NCI-H2196 (cell line): ENCODE measurements around the gene L3MBTL3.
"Not testable (repeated sequence)": the region's sequence is repeated elsewhere in the genome, so short reads cannot be mapped to it uniquely, and the experiment has no call there.

Source experiments
- DNase-seq: peaks from one replicate; lab custom pipeline; 2025; ENCODE audit not compliant: unreplicated experiment; lab: John Stamatoyannopoulos, UW

Gene L3MBTL3

DNA sequence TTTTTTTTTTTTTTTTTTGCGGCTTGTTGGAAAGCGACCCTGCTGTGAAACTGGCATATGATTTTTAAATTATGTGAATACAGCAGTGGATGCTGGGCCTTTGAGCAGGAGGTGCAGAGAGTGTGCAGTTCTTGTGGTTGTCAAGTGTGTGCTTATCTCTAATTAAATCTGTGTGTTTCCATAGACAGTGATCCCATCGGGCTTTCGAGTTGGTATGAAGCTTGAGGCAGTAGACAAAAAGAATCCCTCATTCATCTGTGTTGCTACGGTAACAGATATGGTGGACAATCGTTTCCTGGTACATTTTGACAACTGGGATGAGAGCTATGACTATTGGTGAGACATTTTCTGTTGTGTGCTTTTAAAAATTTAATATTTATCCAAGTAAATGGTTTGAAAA, 52.4 kb downstream of the L3MBTL3 start:
- DNase-seq = no peak

DNA sequence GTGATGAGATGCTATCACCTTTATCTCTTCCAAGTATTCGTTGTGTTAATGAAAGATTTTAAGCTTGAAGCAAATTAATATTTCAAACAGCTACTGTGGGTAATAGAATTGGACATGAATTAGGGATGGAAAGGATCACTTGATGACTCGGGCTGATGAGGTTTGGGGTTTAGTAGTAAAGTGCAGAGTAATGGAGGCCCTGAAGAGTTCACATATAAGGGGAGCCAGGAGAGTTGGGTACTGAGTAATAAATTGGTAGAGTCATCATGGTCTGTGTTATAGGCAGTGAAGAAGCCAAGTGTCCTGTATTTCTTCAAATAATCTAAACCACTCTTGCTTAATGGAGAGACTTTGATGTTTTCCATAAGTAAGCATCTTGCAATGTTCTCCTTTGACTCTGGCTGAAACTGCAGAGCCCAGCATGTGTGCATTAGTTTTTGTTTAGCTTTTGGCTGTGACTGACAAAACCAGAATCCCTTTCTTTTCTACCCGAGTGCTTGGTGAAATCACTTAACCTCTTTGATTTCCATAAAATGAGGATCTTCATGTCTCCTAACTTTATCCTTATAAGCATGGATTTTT, 57.6 kb downstream of the L3MBTL3 start:
- no peak for DNase-seq

DNA sequence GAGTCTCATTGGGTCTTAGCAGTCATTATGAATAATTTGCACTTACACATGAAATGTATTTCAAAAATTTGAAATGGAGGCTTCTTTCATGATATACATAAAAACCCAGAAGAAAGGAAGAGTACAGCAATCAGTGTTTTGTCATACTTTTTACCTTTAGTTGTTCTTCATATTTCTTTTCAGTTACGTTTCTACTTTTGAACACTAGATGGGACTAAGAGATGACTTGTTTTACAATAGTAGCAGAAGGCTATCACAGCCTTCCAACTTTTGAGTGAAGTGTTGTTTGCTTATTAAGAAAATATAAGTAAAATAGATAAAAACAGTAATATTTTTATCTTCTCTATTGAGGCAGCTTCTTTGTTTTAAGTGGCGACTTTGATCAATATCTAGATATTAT, 58.1 kb downstream of the L3MBTL3 start:
- DNase-seq = no peak

DNA sequence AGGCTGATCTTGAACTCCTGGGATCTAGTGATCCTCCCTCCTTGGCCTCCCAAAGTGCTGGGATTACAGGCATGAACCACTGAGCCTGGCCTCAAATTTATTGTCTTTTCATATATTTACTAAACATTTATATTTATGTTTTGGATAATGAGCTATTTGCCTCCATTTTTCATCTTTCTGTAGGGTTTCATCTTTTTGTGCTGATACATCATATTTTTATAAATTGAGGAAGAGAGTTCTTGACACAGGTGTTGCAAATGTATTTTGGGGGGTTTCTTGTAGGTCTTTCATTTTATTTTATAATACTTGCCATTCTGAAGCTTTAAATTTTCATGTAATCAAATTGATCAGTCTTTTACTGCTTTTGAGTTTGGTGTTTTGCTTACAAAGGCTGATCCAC, 72.4 kb downstream of the L3MBTL3 start:
- DNase-seq = no peak

DNA sequence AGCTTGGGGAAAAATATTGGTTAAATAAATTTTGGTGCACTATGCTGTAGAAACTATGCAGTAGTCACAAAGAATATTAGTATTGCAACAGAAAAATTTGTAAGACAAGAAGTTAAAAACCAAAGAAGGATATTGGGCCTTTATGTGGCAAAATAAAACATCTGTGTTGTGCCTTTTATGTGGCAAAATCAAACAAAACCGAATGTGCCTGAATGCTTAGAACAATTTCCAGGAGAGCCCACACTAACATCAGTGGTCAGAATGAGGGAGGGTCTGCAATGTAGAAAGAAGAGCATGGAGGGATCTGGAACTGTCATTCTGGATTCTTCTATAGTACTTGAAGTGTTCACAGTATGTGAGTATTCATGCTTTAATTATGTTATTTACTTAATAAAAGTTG, 75.2 kb downstream of the L3MBTL3 start:
- no peak for DNase-seq

DNA sequence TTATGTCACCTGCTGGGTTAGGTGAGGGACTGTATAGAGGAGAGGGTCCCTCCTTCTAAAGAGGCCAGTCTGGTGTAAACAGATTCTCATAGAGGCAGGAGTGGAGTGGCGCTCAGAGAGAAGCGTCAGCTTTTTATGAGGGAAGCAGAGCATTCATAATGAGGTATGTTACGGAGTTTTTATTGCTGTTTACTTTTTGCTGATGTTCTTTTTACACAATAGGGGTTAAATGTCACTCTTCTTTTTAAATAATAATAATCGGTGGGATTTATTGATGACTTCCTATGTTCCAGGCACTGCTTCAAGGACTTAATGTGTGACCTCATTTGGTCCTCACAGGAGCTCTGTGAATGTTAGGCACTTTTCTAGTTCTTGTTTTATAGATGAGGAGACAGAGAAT, 79.9 kb downstream of the L3MBTL3 start:
- no peak for DNase-seq

DNA sequence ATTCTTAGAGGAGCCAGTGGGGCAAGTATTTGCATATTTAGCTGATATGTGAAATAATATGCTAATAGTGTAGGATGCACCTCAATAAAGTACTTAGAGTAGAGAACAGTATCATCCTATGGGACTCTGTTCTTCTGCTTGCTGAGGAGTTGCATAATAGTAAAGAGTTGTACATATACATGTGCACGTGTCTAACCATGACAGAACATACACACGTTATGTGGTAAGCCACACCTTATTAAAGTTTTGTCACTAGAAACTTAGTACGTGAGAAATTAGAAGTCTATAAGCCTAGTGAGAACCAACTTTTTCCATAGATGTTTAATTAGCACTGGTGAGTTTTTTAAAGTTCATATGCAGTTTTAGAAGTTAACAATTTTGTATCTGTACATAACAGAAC, 80.7 kb downstream of the L3MBTL3 start:
- no peak for DNase-seq

DNA sequence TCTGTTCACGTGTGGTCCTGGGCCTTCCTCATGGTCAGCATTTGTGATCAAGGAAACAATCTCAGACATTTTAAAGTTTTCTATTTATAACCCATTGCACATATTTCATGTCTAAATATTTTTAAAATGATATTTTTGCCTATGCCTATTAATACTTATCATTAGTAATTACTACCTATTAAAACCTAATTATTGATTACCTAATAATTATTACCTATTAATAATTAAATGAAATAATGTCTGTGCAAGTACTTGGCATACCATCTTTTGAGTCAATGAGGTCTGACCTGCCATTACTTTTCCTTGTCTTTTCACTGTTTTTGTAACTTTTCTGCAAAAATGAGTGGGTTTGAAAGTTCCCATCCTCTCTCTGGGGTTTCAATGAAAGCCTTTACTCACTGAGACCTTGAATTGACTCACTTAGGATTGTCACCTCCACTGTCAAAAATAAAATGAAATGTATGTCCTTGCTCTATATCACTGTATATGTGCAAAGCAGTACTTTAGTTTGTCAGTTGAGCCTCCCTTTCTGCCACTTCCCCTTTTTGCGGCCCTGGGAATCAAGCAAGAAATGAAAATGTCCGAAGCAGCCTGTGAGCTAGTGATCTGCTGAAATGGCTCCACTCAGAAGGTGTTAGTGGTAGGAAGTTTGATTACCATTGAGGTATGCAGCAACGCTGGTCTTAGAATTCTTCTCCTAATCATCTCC, 87.8 kb downstream of the L3MBTL3 start:
- DNase-seq = no peak

DNA sequence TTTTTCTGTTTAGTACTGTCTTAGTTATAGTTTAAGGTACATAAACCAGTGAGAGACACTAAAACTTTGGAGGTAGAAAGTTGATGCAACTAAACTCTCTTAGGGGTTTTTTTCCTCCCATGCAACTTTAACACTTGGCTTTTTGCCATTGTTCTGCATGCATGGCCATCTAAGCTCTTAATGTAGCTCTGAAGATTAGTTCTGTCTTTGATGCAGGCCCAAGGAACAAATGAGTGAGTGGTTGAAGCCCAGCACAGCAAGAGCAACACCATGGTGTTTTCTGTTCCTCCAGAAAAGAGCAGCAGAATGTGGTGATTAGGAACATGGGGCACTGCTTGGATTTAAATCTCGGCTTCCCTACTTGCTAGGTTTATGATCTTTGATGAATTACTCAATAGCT, 89.3 kb downstream of the L3MBTL3 start:
- DNase-seq = no peak

DNA sequence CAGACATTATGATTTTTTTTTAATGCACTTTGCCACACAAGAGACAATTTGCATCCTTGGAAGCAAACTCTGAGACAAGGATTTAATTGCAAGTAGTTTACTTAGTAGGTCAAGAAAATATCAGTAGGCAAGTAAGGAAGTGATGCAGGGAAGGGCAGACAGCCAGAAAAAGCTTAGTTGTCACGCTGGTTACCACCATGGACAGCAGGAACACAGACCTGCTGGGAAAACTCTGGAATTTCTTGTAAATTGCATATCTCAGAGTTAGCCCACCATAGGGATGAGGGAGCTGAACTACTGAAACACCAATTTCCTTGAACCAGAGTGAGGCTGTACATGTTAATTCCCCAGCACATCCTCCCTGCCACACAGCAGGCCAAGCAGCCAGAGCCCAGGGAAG, 92.7 kb downstream of the L3MBTL3 start:
- DNase-seq = no peak

DNA sequence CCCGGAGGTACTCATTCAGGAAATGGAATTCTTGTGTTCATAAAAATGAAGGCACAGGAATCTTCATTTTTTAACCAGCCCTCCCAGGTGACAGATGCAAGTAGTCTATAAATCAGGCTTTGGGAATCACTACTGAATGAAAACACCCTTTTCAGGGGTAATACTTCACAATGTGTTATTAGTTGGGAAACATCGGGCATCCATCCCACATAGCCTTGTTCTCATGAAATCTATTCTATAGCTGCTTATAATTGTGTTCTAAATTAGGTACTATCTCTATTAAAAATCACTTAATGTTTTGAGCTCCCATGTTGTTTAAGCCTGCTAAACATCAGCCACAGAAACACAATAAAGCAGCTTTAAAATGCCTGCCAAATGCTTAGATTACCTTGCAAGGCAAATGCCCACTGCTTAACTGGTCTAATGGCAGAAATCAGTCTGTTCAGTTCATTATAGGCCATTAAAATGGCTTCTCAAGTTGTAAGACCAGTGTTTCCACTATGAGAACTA, 94.9 kb downstream of the L3MBTL3 start:
- DNase-seq = no peak

DNA sequence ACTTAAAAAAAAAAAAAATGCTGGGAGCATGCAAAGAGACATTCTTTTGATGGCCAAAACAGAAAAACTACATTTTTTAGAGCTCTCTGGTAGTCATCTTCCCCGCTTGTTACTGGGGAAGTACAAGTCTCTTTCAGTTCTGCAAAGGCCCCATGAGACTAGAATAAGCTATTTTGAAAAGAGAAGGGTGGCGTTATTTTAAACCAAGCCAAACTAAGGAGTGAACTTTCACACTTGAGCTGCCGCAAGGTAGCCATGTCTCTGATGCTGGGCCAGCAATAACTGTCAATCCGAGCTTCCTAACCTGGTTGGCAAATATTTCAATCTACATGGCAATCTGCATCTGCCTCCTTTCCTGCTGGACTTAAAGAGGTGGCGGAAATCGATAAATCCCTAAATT, 96.7 kb downstream of the L3MBTL3 start:
- DNase-seq = no peak

DNA sequence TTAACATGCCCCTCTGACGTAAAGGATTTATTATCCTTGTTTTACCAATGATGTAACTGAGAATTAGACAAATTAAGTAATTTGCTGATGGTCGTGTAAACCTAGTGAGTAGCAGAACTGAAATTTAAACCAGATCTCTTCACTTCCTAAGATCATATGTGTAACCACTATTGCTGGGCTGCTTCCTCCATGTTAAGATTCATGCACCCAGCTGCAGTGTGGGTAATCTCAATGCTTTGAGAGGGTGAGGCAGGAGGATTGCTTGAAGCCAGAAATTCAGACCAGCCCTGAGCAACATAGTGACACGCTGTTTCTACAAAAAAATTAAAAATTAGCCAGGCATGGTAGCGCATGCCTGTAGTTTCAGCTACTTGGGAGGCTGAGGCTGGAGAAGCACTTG, 97.9 kb downstream of the L3MBTL3 start:
- no peak for DNase-seq

DNA sequence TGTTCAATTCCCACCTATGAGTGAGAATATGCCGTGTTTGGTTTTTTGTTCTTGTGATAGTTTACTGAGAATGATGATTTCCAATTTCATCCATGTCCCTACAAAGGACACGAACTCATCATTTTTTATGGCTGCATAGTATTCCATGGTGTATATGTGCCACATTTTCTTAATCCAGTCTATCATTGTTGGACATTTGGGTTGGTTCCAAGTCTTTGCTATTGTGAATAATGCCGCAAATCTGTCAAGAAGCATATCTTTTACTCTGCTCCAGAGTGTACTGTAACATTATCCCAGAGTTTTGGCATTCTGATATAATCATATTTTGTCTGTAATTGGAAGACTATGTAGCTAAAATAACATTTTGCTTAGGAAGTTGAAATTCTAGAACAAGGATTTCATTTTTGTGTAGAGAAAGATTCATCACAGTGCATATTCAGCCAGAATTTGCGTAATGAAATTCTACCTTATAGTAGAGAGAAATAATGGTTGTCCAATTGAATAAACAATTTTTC, 98.9 kb downstream of the L3MBTL3 start:
- DNase-seq = not testable (repeated sequence)

DNA sequence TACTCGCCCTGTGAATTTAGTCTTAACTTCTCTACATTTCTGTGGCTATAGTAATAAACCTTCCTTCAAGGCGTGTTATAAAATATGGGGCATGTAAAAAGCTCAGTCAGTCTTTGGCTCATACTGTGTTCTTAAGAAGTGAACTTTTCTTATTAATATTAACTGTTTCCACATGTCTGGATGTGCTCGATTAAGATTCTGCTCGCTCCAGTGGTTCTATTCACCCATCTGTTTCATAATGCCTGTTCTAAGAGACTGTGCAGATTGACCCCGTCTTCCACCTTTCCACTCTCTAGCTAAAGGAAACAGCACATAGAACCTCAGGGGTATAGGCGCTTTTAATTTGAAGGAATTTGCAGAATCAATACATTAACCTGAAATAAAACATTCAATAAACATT, 99.9 kb downstream of the L3MBTL3 start:
- no peak for DNase-seq

DNA sequence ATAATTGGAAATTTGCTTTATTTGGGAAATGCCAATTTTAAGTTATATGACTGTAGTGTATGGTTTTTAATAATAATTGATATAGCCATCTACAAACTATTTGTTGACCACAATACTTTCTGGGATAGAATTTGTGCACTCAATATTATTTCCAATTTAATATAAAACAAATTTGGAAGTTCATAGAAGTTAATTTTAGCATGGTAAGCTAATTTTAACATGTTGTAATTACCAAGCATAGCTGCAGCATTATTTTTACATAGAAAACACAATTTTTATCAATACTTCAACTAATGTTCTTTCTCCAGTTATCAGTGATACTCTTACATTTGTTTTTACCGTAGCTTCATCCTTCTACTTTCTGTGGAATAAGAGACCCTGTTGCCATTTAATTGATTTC, 100.8 kb downstream of the L3MBTL3 start:
- no peak for DNase-seq

DNA sequence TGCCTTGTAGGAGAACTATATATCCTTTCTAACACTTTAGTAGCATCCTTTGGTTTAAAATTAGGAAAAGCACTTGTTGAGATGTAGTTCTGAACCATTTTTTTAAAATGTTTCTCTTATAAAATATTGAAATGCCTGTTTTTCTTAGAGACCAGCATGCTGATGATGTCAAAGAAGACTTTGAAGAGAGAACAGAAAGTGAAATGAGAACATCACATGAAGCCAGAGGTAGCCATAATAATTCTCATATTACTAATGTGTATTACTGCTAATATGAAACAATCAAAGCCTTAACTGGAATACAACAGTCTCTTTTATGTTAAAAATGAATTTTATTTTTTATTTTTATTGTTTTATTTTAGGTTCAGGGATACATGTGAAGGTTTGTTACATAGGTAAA, 102.3 kb downstream of the L3MBTL3 start:
- DNase-seq = no peak

DNA sequence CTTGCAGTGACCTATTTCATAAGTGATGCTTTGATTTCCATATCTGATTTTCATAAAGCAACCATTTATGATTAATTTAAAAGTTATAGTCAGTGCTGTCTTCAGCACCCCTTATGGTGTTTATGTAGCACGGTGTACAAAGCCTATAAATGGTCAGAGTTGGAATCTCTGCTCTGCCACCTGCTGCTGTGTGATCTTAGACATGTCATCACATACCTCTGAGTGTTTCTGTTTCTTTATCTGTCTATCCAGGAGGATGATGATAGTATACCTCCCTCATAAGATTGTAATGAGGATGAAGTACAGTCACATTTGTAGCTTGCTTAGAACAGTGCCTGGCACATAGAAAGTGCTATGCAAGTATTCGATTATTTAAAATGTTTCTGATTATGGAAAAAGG, 103.9 kb downstream of the L3MBTL3 start:
- DNase-seq = no peak

DNA sequence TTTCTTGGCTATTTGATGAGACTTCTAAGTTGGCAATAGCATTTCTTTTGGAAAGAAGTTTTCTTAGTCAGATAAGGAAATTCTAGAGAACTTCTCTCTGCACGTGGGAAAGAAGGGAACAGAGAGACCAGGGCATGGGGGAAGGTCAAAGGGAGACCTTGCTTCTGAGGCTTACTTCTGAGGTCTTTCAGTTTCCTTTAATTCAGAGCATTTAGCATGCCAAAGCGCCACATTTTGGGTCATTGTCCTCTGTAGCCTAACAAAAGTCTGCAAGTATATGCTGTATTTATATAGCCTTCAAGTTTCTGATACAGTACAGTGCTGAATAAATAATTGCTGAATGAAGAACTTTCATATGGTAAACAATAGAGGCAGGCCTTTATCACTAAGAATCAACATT, 108.8 kb downstream of the L3MBTL3 start:
- no peak for DNase-seq

DNA sequence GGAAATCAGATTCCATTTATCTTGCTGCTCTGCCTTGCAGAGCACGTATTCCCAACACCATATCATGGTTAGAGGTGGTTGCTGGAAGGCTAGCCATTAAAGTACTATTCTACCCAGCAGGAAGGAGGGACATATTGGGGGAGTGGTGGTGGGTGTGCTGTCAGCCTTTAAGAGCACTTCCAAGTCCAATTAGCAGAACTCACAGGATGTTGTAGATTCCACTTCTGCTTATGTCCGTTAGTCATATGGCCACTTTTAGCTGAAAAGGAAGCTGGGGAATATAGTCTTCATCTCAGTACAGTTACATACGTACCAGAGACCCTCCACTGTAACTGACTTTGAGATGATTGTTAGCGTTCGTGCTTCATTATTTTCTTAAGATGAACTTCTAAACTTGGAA, 109.9 kb downstream of the L3MBTL3 start:
- no peak for DNase-seq

DNA sequence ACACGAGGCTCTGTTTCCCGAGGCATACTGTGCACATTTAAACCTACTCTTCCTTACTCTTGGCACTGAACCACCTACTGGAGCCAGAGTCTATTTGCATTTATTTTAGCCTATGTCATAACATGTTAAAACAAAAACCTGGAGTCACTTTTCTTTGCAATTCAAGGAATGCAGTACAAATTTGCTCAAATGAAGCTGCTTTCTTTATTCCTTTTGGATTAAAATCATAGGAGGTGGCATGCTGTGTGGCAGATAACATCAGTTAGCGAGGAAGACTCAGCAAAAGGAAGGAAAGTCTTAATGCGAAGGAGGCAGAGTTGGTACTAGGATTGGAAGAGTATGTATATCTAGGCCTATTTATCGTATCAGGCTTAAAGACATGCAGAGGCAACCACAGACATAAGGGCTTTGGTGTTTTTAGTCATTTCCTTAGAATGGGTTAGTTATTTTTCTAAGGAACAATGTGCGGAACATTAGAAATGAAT, 111.4 kb downstream of the L3MBTL3 start:
- DNase-seq = no peak

DNA sequence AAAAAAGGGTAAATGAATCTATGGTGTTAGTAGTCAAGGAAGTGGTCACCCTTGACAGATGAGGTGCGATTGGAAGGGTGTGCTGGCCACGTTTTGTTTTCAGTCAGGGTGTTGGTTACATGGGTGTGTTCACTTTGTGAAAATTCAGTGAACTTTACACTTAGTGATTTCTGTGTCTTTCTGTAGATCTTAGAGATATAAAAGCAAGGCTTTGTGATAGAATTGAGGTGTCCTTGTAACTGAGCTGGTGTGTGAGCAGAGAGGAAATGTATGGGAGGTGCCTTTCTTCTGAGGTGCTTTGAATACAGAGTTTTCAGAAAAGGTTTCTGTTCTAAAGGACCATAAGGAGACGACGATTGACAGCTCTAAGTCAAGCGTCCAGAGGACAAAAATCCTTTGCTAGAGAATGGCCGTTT, 113.9 kb downstream of the L3MBTL3 start:
- DNase-seq = no peak

DNA sequence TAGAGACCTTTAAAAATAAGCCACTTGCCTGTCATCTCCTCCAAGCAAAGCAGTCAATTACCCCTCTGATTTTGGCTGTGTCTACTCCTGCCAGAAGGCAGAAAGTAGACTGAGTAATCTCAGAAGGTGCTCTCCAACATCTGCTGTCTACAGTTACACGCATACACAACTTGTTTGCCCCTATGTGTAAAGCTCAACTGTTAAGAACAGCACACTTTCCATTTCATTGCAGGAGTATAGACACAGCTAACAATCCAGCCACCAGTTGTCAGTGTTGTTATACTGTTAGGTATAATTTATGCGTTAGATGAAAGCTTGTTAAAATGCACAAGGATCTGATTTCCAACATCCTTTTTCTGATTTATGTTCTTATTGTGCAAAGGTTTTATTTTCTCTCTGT, 116.2 kb downstream of the L3MBTL3 start:
- DNase-seq = no peak
